ENCODE data around the gene ZNF84.

The ZNF84 gene

GRCh38 chr12:133063556-133063955, 26.2 kb downstream of the ZNF84 start:
- TF ChIP-seq CTCF (IDR thresholded peaks at IDR 0.05): no peak
- Mint-ChIP-seq H3K9me3 (peaks cover 98% of the 10 kb centered on the region), H3K4me1 (no peaks in the 10 kb centered on the region), H3K27ac (no peak overlapping the region), H3K4me3 (no peak overlapping the region), H3K36me3 (ENCODE audit: low read depth) (peaks cover 74% of the 10 kb centered on the region), H3K27me3 (ENCODE audit: low read depth, poor library complexity) (no peaks in the 10 kb centered on the region)
- DNase-seq: no peak

GRCh38 chr12:133073836-133074235, 36.5 kb downstream of the ZNF84 start:
- Mint-ChIP-seq H3K27ac (no peak overlapping the region), H3K4me1 (no peaks in the 10 kb centered on the region), H3K4me3 (no peak overlapping the region), H3K9me3 (peaks cover 61% of the 10 kb centered on the region), H3K36me3 (ENCODE audit: low read depth) (peaks cover 13% of the 10 kb centered on the region), H3K27me3 (ENCODE audit: low read depth, poor library complexity) (no peaks in the 10 kb centered on the region)
- TF ChIP-seq CTCF (IDR thresholded peaks at IDR 0.05): no peak
- no peak for DNase-seq

- peak; percentile 93 for DNase-seq
- H3K27ac Mint-ChIP-seq: no peak overlapping the region
- no peaks in the 10 kb centered on the region for H3K4me1 Mint-ChIP-seq
- TF ChIP-seq CTCF (IDR thresholded peaks at IDR 0.05): no peak
- peaks cover 11% of the 10 kb centered on the region for H3K9me3 Mint-ChIP-seq
- H3K4me3 Mint-ChIP-seq: no peak overlapping the region
- peaks cover 55% of the 10 kb centered on the region for H3K36me3 Mint-ChIP-seq (ENCODE audit: low read depth)
- H3K27me3 Mint-ChIP-seq (ENCODE audit: low read depth, poor library complexity): peaks cover 9% of the 10 kb centered on the region
Measured at GRCh38 chr12:133080026-133080367, 42.7 kb downstream of the ZNF84 start.

- no peaks in the 10 kb centered on the region for H3K4me1 Mint-ChIP-seq
- H3K4me3 Mint-ChIP-seq: no peak within 1 kb of the TSS
- no peak within 1 kb of the TSS for H3K27ac Mint-ChIP-seq
- DNase-seq: peak; percentile 95
- peaks cover 6% of the 10 kb centered on the region for H3K9me3 Mint-ChIP-seq
- peaks cover 61% of the 10 kb centered on the region for H3K36me3 Mint-ChIP-seq (ENCODE audit: low read depth)
- H3K27me3 Mint-ChIP-seq (ENCODE audit: low read depth, poor library complexity): peaks cover 9% of the 10 kb centered on the region
- TF ChIP-seq CTCF (IDR thresholded peaks at IDR 0.05): peak; percentile 30
Measured at GRCh38 chr12:133080368-133081158, 43.3 kb downstream of the ZNF84 start, which contains the start of gene ZNF140. ZNF140 (plus strand) TSS chr12:133080923; CDS start chr12:133081321, 398 bp downstream.

GRCh38 chr12:133081159-133081780, 44.0 kb downstream of the ZNF84 start:
- Mint-ChIP-seq H3K27me3 (ENCODE audit: low read depth, poor library complexity) (peaks cover 9% of the 10 kb centered on the region), H3K9me3 (no peaks in the 10 kb centered on the region), H3K36me3 (ENCODE audit: low read depth) (peaks cover 68% of the 10 kb centered on the region), H3K27ac (no peak overlapping the region), H3K4me3 (no peak overlapping the region), H3K4me1 (no peaks in the 10 kb centered on the region)
- DNase-seq: no peak
- TF ChIP-seq CTCF (IDR thresholded peaks at IDR 0.05): no peak

Measured in nephron progenitor cell (in vitro differentiated cells).